DOHH2 (cell line): ENCODE measurements around the gene UMPS.

ENCODE experiments used
- CTCF ChIP-seq: fragments of 200-600 bp; sonication (generic); IDR thresholded peaks from one replicate; pipeline ENCODE4 v1.5.1; 2014; ENCODE audit warnings: antibody characterized with exemption, mild to moderate bottlenecking, low read depth, low read length; ENCODE audit not compliant: poor library complexity, severe bottlenecking
- EZH2phosphoT487 ChIP-seq: fragments of 200-600 bp; sonication (generic); IDR thresholded peaks from 2 replicates; pipeline ENCODE4 v1.6.1; 2017; ENCODE audit warnings: borderline replicate concordance, mild to moderate bottlenecking, antibody characterized with exemption, low read length, moderate library complexity, mixed read lengths

- no peak for TF ChIP-seq CTCF
- no peak for TF ChIP-seq EZH2phosphoT487
Observed at GRCh38 chr3:124702950-124703349, 27.3 kb upstream of the UMPS start.
